Activated T-helper 1 cell treated with anti-CD3 and anti-CD28 coated beads, Interleukin-12 subunit alpha, Interleukin-12 subunit beta, Interleukin-2, Interleukin-4 antibody, amounts not matched to agents 30 ng/mL and 10 ng/mL and 1 ng/mL, durations not matched to agents 14 hours and 24 hours and 36 hours (primary cell): ENCODE data around the gene CECR2. TPM values are rescaled to one million over a fixed set of nuclear protein-coding genes. Genes with fewer than 3 reads are reported as not detected.
A peak's percentile ranks its signal among the peaks of the same experiment; 100 is the strongest.

Source experiments
- DNase-seq: peaks from one replicate; pipeline ENCODE4 v3.0.0; 2021; ENCODE audit warnings: low spot score
- H3K27ac Mint-ChIP-seq: one replicate; pipeline ENCODE4 v1.8.0; 2021; ENCODE audit warnings: mild to moderate bottlenecking, mixed read lengths
- H3K27me3 Mint-ChIP-seq: one replicate; pipeline ENCODE4 v1.8.0; 2022; ENCODE audit warnings: mild to moderate bottlenecking, moderate library complexity, mixed read lengths; ENCODE audit not compliant: insufficient read depth
- H3K36me3 Mint-ChIP-seq: one replicate; pipeline ENCODE4 v1.8.0; 2021; ENCODE audit warnings: low read depth, mixed read lengths
- H3K4me1 Mint-ChIP-seq: one replicate; pipeline ENCODE4 v1.8.0; 2021; ENCODE audit warnings: low read depth, mixed read lengths
- H3K4me3 Mint-ChIP-seq: one replicate; pipeline ENCODE4 v1.8.0; 2021; ENCODE audit warnings: mild to moderate bottlenecking, moderate library complexity, mixed read lengths
- H3K9me3 Mint-ChIP-seq: one replicate; pipeline ENCODE4 v1.8.0; 2021; ENCODE audit warnings: mixed read lengths
- intact Hi-C: fragments of 100-400 bp; cut with micrococcal nuclease; formaldehyde crosslinking; loops from one replicate; pipeline ENCODE4 v1.15.1; 2024
- total RNA-seq: library from RNA; stranded (reverse); gene quantifications from 2 replicates; pipeline ENCODE4 v1.2.3, GENCODE V29; 2022

Gene CECR2
- total RNA-seq, 1 donor from 2014 or later = 0.18 TPM

DNA sequence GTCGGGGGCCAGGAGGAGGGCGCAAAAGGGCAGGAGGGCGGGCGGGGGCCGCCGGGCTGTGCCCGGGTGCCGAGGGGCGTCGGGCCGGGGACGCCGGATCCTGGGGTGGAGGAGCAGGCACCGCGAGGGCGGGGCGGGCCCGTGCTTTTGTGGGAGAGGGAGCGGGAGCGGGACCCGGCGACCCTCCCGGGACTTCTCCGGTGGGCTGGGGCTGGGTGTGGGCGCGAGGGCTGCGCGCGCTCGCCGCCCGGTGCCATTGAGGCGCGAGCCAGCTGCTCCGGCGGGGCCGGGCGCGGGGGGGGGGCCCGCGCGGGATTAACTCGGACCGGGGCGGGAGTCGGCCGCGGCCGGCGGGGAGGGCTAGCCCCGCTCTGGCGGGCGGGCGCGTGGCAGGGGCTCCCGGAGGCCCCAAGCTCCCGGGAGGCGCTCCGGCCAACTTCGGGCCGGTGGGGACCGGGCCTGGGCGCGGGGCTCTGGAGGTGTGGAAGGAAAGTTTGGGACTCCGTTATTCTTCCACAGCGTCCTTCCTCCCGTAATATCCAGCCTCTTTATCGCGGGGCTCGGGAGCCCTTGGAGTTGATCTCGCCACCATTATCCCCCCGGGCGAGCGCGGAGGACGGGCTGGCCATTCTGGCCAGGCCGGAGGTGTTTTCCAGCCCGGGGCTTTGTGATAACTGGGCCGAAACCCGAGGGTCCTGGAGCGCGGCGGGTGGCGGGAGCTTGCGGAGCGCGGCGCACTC, 936 bp downstream of the CECR2 start:
- Mint-ChIP-seq H3K27me3 (peaks cover 70% of the 10 kb centered on the region), H3K27ac (no peak overlapping the region), H3K4me3 (no peak overlapping the region), H3K9me3 (no peaks in the 10 kb centered on the region), H3K4me1 (peaks cover 29% of the 10 kb centered on the region), H3K36me3 (peaks cover 5% of the 10 kb centered on the region)
- intact Hi-C loops = loop anchor here (10.0 kb wide), 1 partner anchor 255 kb away; no protein-coding TSS in a partner anchor
- DNase-seq = no peak

DNA sequence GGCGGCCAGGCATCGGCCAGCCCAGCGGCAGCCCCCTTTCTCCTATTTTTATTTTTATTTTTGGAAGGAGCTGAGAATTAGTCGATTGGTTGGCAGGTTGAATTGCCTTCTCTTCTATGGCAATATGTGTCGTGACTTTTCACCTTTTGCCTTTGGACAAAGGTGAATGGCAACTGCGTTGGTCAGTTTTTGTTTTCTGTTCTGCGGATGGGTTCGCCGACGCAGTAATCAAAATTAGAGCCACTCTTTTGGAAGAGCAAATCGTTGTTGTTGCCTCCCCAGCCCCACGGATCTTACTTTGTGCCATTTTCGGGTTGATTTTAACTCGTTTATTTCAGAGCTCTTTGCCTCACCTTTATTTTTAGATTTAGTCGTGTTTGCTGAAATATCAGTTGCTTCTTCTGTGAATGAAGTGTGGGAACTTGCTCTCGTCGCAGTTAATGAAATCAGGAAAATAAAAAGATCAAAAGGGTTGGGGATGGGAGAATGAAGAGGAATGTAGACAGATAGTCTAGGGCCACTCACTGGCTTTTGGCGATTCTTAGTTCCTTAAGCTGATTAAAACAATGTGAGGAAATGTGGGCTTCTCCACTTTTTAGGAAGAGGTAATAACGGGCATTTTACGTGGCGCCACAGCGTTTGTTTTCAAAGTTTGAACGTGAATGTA, 1.6 kb downstream of the CECR2 start:
- Mint-ChIP-seq H3K4me1 (peaks cover 29% of the 10 kb centered on the region), H3K27me3 (peaks cover 71% of the 10 kb centered on the region), H3K27ac (peak overlapping the region; percentile 6), H3K9me3 (no peaks in the 10 kb centered on the region), H3K4me3 (peak overlapping the region; percentile 57), H3K36me3 (peaks cover 5% of the 10 kb centered on the region)
- intact Hi-C loops = loop anchor here (10.0 kb wide), 1 partner anchor 256 kb away; no protein-coding TSS in a partner anchor
- DNase-seq = no peak

DNA sequence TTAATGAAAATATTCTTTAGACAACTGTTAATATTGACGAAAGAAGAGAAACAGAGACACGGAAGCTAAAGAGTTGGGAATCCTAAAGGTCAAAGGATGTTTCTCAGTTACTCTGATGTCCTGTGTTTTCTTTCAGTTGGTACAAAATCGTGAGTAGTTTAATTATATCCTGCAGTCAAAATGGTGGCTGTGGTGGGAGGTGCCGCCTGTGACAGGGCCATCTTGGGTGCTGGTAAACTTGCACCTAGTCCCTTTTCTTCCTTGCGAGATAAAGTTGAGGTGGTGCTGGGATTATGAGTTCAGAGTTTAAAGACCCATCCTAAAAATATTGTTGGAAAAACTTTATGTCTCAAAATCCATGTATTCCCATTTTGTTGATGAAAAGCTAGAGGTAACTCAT, 2.2 kb downstream of the CECR2 start:
- H3K4me1 Mint-ChIP-seq = peaks cover 27% of the 10 kb centered on the region
- intact Hi-C loops = loop anchor here (10.0 kb wide), 1 partner anchor 257 kb away; no protein-coding TSS in a partner anchor
- no peak for DNase-seq
- H3K27ac Mint-ChIP-seq = no peak overlapping the region
- H3K36me3 Mint-ChIP-seq = peaks cover 3% of the 10 kb centered on the region
- H3K9me3 Mint-ChIP-seq = no peaks in the 10 kb centered on the region
- H3K4me3 Mint-ChIP-seq = peak overlapping the region; percentile 19
- peaks cover 69% of the 10 kb centered on the region for H3K27me3 Mint-ChIP-seq

DNA sequence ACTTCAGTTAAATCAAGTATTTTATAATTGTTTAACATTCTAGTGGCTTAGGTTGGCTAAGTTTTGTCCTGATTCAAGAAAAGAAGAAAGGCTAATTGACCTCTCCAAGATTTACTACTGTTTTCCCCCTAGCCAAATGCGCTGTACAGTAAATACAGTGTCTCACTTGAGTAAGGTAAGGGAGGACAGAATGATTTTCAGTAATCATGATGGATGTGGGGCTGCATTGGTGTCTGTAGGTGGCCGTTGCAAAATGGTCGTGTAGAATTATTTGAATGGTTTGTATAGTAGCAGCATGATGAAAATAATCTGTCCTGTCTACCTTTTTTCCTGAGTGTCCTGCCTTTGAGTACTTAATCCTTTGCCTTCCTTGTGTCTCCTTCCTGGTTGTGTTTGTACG, 4.6 kb downstream of the CECR2 start:
- Mint-ChIP-seq H3K27ac (no peak overlapping the region), H3K27me3 (peaks cover 52% of the 10 kb centered on the region), H3K9me3 (no peaks in the 10 kb centered on the region), H3K36me3 (peaks cover 2% of the 10 kb centered on the region), H3K4me1 (peaks cover 8% of the 10 kb centered on the region), H3K4me3 (no peak overlapping the region)
- intact Hi-C loops = loop anchor here (10.0 kb wide), 1 partner anchor 259 kb away; no protein-coding TSS in a partner anchor
- no peak for DNase-seq

DNA sequence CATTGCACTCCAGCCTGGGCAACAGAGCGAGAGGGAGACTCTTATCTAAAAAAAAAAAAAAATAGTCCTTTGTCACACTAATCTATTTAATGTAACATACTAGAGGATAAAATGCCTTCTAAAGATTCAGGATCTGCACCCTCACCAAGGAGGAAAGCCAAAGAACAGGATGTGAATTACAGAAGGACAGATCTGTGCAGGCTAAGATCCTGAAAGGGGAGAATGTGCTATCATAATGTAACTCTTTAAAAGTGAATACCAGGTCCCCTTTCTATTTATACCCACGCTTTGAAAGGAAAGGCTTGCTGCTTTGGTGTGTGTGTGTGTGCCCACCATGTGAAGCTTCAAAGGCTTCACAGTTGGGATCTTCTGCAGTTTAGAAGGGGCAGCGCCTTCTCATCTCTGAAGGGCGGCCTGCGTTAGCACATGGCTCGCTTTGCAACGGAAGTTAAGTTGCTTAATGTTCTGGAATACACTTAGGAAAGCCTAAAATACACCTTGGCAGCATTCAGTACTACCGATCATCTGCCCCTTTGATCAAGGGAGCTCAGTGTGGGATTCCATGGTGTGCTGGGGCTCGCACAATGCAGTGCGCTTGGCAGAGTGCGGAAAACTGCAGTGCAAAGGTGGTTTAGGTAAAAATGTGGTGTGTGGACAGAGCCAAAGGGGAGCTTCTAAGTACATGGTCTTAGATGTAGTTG, 6.8 kb downstream of the CECR2 start:
- Mint-ChIP-seq H3K27me3 (peaks cover 49% of the 10 kb centered on the region), H3K9me3 (no peaks in the 10 kb centered on the region), H3K27ac (no peak overlapping the region), H3K4me3 (no peak overlapping the region), H3K36me3 (peaks cover under 1% of the 10 kb centered on the region), H3K4me1 (peaks cover 12% of the 10 kb centered on the region)
- intact Hi-C loops = loop anchor here (10.0 kb wide), 1 partner anchor 261 kb away; no protein-coding TSS in a partner anchor
- no peak for DNase-seq

DNA sequence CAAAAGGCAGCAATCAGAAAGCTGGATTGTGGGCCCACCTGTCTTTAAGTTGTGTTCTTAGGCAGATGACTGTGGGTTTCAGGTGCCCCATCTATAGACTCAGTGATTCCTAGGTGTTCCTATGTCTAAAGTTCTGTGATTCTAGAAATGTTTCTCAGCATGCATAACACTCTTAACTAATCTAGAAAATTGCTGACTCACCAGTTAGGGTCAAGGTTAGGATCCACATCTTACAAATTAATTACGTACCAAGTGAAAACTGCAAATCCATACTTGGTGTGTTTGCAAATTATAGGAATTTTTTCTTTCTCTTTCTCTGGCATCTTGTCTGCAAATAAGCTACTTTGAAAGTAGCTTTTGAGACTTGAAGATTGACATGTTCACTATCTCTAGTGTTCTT, 7.7 kb downstream of the CECR2 start:
- peaks cover 40% of the 10 kb centered on the region for H3K27me3 Mint-ChIP-seq
- DNase-seq = no peak
- H3K27ac Mint-ChIP-seq = no peak overlapping the region
- no peaks in the 10 kb centered on the region for H3K9me3 Mint-ChIP-seq
- H3K4me3 Mint-ChIP-seq = no peak overlapping the region
- peaks cover 11% of the 10 kb centered on the region for H3K4me1 Mint-ChIP-seq
- intact Hi-C loops = loop anchor here (10.0 kb wide), 1 partner anchor 262 kb away; no protein-coding TSS in a partner anchor
- no peaks in the 10 kb centered on the region for H3K36me3 Mint-ChIP-seq

DNA sequence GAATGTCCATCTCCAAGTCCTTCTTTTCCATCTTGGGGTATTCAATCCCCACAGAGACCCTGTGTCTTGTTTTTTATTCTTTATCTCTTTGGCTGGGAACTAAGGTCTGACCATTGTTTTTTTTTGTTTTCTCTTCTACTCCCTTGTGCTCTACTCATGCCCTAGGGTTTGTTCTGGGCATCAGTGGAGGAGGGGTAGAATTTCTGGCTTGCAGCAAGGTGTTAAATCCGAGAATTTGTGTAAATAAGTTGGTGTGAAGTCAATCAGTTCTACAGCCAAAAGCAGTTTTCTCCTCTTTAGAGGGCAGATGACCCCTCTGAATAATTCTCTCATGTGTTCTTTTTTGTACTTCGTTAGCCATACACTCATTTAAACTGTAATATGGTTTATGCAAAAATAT, 10.7 kb downstream of the CECR2 start:
- peaks cover 20% of the 10 kb centered on the region for H3K27me3 Mint-ChIP-seq
- peaks cover 11% of the 10 kb centered on the region for H3K4me1 Mint-ChIP-seq
- no peak for DNase-seq
- no peak overlapping the region for H3K27ac Mint-ChIP-seq
- H3K36me3 Mint-ChIP-seq = no peaks in the 10 kb centered on the region
- intact Hi-C loops = loop anchor here (10.0 kb wide), 1 partner anchor 265 kb away; no protein-coding TSS in a partner anchor
- H3K4me3 Mint-ChIP-seq = no peak overlapping the region
- no peaks in the 10 kb centered on the region for H3K9me3 Mint-ChIP-seq

DNA sequence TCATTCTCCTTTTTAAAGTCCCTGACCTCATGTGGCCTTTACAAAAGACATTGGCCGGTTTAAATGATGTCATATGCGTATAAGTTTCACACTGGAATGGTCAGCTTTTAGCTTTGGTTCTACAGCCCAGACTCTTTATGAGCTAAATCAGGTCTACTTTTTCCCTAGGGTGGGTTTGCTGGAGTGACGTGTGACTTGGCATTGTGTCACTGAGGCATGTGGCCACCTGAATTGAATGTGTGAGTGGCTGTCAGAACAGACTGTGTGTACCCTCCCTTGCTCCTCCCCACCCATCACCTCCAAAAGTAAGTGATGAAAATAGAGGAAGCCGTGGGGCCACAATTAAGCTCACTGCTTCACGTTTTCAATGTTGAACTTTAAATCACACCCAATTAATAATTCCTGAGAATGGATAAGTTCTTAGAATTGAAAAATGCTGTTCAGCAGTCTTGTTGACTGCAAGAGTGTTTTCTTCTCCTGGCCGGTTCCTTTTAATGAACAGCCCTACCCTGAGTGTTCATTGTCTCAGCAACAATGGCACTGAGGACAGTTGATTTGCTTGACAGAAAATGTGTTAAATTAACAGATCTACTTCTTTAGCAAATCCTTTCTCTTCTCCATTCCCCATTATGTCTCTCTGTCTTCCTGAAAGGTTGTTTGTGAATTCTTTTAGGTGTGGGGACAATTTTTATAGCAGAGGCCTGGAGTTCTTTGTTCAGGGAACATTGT, 11.3 kb downstream of the CECR2 start:
- intact Hi-C loops = no loop called here
- Mint-ChIP-seq H3K4me3 (no peak overlapping the region), H3K9me3 (no peaks in the 10 kb centered on the region), H3K27me3 (peaks cover 15% of the 10 kb centered on the region), H3K27ac (no peak overlapping the region), H3K4me1 (peaks cover 11% of the 10 kb centered on the region), H3K36me3 (no peaks in the 10 kb centered on the region)
- no peak for DNase-seq

DNA sequence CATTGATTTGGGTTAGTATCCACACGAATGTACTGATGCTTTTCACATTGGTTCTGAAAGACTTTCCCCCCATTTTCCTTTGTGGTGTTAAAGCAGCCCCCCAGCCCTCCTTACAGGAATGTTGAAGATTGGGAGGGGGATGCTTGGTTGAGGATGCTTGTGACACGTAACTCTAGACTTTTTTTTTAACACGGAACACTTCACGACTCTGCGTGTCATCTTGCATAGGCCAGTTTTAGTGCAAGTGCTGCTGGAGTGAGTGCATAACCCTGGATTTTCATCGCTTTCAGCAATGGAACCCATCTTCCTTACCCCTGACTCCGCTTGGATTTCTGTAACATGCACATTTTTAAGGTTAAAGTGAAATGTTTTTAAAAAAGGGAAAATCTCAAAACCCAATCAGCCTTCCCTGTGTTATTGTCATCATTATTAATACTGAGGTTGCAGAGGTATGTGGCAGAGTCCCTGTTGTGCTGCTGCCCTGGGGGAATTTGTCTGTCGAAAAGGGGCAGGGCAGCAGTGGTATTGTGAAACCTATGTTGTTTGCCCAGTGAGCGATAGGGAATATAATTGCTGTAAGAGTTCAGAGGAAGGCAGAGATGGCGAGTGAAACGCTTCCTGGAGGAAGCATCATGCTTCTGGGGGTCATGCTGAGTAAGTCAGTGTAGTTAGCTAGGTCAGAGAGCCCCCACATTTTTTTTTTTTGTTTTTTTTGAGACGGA, 12.1 kb downstream of the CECR2 start:
- H3K36me3 Mint-ChIP-seq = no peaks in the 10 kb centered on the region
- intact Hi-C loops = no loop called here
- peaks cover 10% of the 10 kb centered on the region for H3K27me3 Mint-ChIP-seq
- H3K27ac Mint-ChIP-seq = no peak overlapping the region
- peaks cover 11% of the 10 kb centered on the region for H3K4me1 Mint-ChIP-seq
- no peaks in the 10 kb centered on the region for H3K9me3 Mint-ChIP-seq
- DNase-seq = no peak
- H3K4me3 Mint-ChIP-seq = no peak overlapping the region

DNA sequence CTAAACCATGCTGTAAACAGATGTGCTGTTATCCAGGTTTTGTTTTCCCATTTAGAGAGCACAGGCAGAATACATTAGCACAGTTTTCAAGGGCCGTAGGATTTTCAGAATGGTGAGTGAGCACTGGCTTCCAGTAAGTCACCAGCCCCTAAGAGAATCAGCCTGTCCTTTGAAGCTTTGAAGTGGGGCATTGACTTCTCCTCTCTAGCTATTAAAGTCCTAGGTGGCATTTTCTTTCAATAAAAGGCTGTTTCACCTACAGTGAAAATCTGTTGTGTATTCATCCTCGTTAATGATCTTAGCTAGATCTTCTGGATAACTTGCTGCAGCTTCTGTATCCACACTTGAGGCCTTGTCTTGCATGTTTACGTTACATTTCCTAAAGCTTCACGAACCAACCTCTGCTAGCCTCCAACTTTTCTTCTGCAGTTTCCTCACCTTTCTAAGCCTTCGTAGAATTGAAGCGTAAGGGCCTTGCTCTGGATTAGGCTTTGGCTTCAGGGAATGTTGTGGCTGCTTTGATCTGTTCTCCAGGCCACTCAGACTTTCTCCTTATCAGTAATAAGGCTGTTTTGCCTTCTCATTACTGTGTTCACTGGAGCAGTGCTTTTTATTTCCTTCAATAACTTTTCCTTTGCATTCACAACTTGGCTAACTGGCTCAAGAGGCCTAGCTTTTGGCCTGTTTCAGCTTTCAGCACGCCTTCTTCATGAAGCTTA, 15.5 kb downstream of the CECR2 start:
- Mint-ChIP-seq H3K27me3 (peaks cover 3% of the 10 kb centered on the region), H3K4me3 (no peak overlapping the region)

DNA sequence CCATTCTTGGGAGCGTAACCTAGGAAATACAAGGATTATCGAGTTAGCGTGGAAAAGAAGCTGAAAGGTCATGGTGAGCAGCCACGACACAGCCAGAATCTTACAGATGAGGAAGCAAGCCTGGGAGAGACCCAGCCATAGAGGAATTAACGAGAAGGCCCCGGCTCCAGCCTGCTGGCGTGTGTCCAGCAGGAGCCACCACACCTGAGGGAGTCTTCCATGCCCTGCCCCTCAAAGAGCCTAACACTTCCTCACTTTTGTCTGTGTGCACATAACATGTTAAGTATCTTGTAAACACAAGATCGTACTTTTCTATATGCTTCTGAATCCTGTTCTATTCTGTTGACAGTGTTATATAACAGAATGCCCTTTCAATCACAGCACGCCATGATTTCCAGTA, 18.1 kb downstream of the CECR2 start:
- Mint-ChIP-seq H3K36me3 (no peaks in the 10 kb centered on the region), H3K4me1 (no peaks in the 10 kb centered on the region), H3K27ac (no peak overlapping the region), H3K9me3 (no peaks in the 10 kb centered on the region), H3K27me3 (peaks cover 5% of the 10 kb centered on the region), H3K4me3 (no peak overlapping the region)
- DNase-seq = no peak
- intact Hi-C loops = no loop called here

More for the DNA sequence above, 15.5 kb downstream of the CECR2 start:
- DNase-seq = no peak
- Mint-ChIP-seq H3K4me1 (peaks cover 4% of the 10 kb centered on the region), H3K9me3 (no peaks in the 10 kb centered on the region), H3K27ac (no peak overlapping the region), H3K36me3 (no peaks in the 10 kb centered on the region)
- intact Hi-C loops = no loop called here
